GM12892 (cell line): ENCODE results near the gene DOCK1.

Experiments used
- DNase-seq: peaks from one replicate; pipeline ENCODE4 v3.0.0; 2011; ENCODE audit not compliant: insufficient read length
- FAIRE-seq: peaks from 2 replicates; lab custom pipeline; 2011; peaks lifted over from hg19 to GRCh38; lab: Jason Lieb, UNC
- POLR2A ChIP-seq: IDR thresholded peaks from 2 replicates; pipeline ENCODE4 v1.6.1; 2011; ENCODE audit warnings: low read depth, low read length, control low read depth
- POLR2AphosphoS5 ChIP-seq: IDR thresholded peaks from 2 replicates; pipeline ENCODE4 v1.6.1; 2011; ENCODE audit warnings: low read depth, low read length, control low read depth
- TAF1 ChIP-seq: IDR thresholded peaks from 2 replicates; pipeline ENCODE4 v1.6.1; 2011; ENCODE audit warnings: low read depth, mild to moderate bottlenecking, control low read depth, low read length, borderline replicate concordance

The DOCK1 gene

DNA sequence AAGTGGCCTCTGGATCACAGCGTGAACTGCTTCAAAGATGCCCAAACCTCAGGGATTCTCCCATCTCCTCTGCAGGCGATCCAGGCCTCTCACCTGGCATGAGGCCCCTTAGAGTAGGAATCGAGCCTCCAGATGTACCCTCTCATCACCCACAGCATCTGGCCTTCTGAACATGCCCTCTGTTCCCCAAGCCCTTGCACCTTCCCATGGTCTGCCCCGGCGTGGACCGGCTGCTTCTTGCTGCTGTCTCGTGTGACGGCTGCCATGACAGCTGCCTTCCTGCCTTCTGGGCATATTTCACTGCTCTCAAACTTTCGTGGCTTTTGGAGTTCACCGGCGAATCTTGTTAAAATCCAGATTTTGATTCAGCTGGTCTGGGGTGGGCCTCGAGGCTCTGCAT is 486.6 kb downstream of the DOCK1 start:
- DNase-seq (no peak), FAIRE-seq (no peak)
- TF ChIP-seq TAF1 (no peak), POLR2AphosphoS5 (no peak), POLR2A (no peak)

DNA sequence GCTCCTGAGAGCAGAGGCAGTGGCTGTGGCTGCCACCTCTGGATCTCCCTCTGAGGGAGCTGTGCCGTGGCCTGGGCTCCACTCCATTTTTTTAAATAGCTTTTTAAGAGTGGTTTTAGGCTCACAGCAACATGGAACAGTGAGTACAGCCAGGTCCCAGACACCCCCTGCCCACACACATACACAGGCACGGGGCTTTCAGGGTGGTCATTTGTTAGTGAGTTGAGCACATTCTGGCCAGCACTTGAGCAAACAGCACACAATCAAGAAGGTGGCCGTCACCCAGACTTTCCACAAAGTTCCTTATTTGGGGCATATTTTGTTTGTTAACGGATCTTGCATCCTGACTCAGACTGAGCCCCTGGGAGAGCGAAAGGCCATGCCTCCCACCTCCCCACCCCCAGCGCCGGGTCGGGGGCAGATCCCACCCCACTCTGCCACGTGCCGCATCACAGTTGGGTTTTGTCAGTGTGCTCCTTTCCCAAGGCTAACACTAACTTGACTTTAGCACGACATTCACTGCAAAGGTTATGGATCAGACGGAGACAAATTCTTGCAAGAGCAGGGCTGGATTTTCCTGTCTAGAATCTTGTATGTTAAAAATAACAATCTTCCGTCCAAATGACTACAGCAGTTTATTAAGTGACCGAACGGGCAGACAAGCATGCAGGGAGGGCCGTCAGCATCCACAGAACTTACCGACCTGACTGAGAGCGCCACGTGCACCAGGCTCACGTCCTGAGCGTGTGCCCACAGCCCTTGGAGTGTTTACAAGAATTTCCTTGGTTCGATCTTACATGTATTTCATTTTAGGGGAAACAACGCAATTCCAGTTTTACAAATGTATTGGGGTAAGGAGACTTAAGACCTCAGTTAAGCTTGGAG is 487.4 kb downstream of the DOCK1 start:
- FAIRE-seq = no peak
- DNase-seq = no peak
- no peak for TF ChIP-seq TAF1

- TF ChIP-seq TAF1 (no peak), POLR2A (no peak), POLR2AphosphoS5 (no peak)
- FAIRE-seq = no peak
- DNase-seq = no peak
Measured at GRCh38 chr10:127398140-127398970, 493.1 kb downstream of the DOCK1 start.

GRCh38 chr10:127398971-127399365 is 493.7 kb downstream of the DOCK1 start:
- DNase-seq = no peak
- TF ChIP-seq POLR2AphosphoS5 = no peak
- no peak for TF ChIP-seq POLR2A
- FAIRE-seq = no peak

GRCh38 chr10:127399668-127400067 is 494.4 kb downstream of the DOCK1 start:
- DNase-seq = no peak
- no peak for FAIRE-seq
- no peak for TF ChIP-seq POLR2AphosphoS5
- TF ChIP-seq POLR2A = no peak
- TF ChIP-seq TAF1 = no peak

DNA sequence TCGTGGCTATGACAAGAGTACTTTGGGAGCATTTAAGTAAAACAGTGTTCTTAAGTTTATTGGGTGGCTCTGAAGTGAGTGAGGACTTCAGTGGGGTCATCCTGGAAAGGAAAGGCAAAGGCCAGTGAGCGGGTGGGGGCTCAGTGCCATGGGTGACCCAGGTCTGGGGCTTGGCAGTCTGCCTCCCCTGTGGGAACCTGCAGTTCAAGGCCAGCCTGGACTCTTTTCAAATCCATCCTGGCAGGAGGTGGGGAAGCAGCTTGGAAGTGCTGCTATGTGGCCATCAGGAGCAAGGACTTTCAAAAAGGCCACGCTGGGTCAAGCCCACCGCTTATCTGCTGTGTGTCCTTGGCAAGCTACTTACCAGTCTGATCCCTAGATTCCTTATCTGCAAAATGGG is 495.0 kb downstream of the DOCK1 start:
- FAIRE-seq (no peak), DNase-seq (no peak)
- no peak for TF ChIP-seq POLR2A
- TF ChIP-seq POLR2AphosphoS5 = no peak

GRCh38 chr10:127402596-127403409 is 497.6 kb downstream of the DOCK1 start:
- no peak for TF ChIP-seq POLR2AphosphoS5
- no peak for TF ChIP-seq TAF1
- TF ChIP-seq POLR2A = no peak
- FAIRE-seq = no peak
- no peak for DNase-seq

DNA sequence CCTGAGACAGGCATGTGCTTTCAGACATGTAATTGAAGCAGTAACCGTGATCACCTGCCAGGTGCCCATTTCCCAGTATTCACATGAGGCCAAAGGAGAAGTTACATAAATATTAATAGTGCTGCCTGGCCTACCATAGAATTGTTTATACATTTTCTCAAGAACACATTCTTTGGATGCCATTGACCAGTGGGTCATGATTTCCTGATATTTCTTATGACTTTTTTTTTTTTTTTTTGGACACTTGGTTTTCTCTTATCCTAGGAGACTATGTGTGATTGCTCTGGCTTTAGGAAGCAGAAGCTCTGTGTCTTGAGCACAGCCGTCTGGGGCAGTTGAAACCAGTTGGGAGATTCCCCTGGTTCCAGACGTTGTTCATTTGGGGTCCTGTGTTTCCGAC is 500.0 kb downstream of the DOCK1 start:
- DNase-seq (no peak), FAIRE-seq (no peak)
- TF ChIP-seq POLR2A (no peak), TAF1 (no peak), POLR2AphosphoS5 (no peak)

GRCh38 chr10:127406018-127406550 is 500.9 kb downstream of the DOCK1 start:
- DNase-seq = no peak
- TF ChIP-seq POLR2A = no peak
- no peak for TF ChIP-seq POLR2AphosphoS5
- TF ChIP-seq TAF1 = no peak
- no peak for FAIRE-seq

DNA sequence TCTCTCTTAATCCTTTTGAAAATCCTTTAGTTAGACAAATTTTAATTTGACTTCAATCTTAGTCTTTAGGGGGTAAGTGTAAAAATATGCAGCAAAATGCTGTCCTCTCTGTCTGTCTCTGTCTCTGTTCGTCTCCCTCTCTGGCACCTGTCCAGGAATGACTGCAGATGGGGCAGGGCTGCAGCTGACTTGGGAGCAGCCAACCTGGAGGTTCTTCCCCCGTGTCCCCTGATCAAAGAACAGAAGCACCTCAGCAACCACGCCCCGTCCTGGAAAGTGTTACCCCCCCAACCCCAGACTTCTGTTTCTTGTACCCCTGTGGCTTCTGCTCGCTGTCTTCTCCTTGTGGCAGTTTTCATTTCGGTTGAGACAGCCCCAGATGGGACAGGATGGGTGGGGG is 502.3 kb downstream of the DOCK1 start:
- TF ChIP-seq POLR2AphosphoS5 (no peak), POLR2A (no peak), TAF1 (no peak)
- FAIRE-seq = no peak
- DNase-seq = no peak

- no peak for TF ChIP-seq POLR2A
- no peak for TF ChIP-seq POLR2AphosphoS5
- no peak for TF ChIP-seq TAF1
- DNase-seq (no peak), FAIRE-seq (no peak)
Measured at GRCh38 chr10:127408112-127408710, 503.0 kb downstream of the DOCK1 start.
